ENCODE measurements around the gene IER2. TPM values are rescaled to one million over a fixed set of nuclear protein-coding genes. Genes with fewer than 3 reads are reported as not detected.

IER2 gene
- total RNA-seq, 1 donor from 2014 or later: 72.5 TPM

DNA sequence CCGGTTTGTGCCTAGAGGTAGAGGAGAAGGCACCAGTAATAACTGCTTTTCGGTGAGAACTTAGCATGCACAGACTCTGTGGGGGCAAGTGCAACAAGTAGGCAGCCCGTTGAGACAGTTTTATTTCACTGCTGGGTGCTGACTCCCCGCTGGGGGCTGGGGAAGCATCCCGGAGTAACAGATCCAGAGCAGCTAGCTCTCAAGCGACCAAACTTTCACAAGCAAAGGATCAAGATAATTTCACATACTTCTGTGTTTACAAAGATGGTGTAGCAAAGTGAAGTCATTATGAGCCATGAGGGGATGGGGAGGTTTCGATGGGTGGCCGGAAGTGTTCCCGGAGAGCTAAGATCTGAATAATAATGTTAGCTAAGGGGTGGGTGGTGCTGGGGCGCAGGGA is 29.4 kb upstream of the IER2 start:
- H3K4me1 Mint-ChIP-seq: peaks cover 33% of the 10 kb centered on the region

DNA sequence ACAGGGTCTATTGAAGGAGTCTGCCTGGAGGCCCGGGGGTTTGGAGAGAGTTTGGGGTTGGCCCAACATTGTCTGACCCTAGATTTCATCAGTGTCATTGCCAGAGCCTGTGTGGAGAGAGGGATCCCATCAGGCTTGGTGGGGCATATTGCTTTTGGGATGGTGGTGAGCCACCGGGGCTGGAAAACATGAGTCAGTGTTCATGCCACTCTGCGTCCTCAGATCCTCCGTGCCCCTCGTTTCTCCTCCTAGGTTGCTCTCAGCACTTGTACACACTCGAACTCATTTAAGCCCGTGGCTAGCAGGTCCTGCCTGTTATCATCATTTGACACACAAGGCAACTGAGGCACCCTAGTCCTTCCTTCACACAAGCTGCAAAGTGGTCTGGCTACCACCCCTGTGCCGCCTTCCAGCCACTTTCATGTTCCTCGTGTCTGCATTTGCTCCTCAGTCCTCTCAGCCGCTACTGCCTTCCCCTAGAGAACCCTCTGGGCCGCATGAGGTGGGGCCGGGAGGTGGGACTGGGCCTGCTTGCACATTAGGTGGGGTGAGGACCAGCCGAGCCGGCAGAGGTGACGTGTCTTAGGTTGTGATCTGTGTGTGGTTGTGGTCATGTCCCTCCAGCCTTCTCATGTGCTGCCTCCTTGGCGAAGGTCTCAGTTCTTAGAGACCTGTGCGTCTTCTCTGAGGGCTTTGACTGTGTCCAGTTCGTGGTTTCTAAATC is 28.5 kb upstream of the IER2 start:
- DNase-seq (ENCODE audit: low read depth, low spot score): no peak
- Mint-ChIP-seq H3K4me1 (peaks cover 27% of the 10 kb centered on the region), H3K27ac (ENCODE audit: unreplicated experiment) (no peak overlapping the region)

More for the DNA sequence above, 29.4 kb upstream of the IER2 start:
- H3K27ac Mint-ChIP-seq (ENCODE audit: unreplicated experiment): no peak overlapping the region
- TF ChIP-seq, protein P1, sequence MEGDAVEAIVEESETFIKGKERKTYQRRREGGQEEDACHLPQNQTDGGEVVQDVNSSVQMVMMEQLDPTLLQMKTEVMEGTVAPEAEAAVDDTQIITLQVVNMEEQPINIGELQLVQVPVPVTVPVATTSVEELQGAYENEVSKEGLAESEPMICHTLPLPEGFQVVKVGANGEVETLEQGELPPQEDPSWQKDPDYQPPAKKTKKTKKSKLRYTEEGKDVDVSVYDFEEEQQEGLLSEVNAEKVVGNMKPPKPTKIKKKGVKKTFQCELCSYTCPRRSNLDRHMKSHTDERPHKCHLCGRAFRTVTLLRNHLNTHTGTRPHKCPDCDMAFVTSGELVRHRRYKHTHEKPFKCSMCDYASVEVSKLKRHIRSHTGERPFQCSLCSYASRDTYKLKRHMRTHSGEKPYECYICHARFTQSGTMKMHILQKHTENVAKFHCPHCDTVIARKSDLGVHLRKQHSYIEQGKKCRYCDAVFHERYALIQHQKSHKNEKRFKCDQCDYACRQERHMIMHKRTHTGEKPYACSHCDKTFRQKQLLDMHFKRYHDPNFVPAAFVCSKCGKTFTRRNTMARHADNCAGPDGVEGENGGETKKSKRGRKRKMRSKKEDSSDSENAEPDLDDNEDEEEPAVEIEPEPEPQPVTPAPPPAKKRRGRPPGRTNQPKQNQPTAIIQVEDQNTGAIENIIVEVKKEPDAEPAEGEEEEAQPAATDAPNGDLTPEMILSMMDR (conservative IDR thresholded peaks at IDR 0.05): no peak
- DNase-seq (ENCODE audit: low read depth, low spot score): no peak
- peaks cover 2% of the 10 kb centered on the region for H3K27me3 Mint-ChIP-seq (ENCODE audit: low read depth)
- H3K4me3 Mint-ChIP-seq: peak overlapping the region; percentile 90
- H3K9me3 Mint-ChIP-seq: no peaks in the 10 kb centered on the region
- no peaks in the 10 kb centered on the region for H3K36me3 Mint-ChIP-seq (ENCODE audit: low read depth)

DNA sequence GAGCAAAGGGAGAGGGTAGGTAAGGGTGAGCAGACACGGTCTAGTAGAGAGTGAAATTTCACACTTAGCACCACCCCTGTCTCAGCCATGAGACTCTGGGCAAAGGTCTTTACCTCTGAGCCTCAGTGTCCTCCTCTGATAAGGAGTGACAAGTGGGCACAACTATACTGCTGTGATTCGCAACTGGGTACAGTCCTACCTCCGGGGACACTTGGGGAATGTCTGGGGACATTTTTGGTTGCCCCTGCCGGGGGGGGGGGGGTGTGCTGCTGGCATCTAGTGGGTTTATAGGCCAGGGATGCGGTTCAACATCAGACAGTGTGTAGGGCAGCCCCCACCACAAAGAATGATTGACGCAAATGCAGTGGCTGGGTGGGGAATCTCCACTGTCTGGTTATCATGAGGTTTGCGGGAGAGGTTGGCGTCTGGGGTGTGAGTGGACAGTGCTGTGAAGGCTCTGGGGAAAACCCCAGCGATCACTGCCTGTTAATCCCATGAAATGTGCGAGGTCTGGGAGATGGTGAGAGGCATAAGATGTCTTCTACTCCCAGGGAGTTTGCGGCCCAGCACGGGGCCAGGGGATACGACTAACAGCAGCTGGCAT is 27.8 kb upstream of the IER2 start:
- TF ChIP-seq, protein P1 (conservative IDR thresholded peaks at IDR 0.05): no peak
- no peaks in the 10 kb centered on the region for H3K27me3 Mint-ChIP-seq (ENCODE audit: low read depth)
- no peak for DNase-seq (ENCODE audit: low read depth, low spot score)
- H3K4me3 Mint-ChIP-seq: peak overlapping the region; percentile 79
- H3K9me3 Mint-ChIP-seq: no peaks in the 10 kb centered on the region
- H3K36me3 Mint-ChIP-seq (ENCODE audit: low read depth): no peaks in the 10 kb centered on the region
- peaks cover 21% of the 10 kb centered on the region for H3K4me1 Mint-ChIP-seq
- no peak overlapping the region for H3K27ac Mint-ChIP-seq (ENCODE audit: unreplicated experiment)

More for the DNA sequence above, 28.5 kb upstream of the IER2 start:
- H3K4me3 Mint-ChIP-seq: peak overlapping the region; percentile 90
- H3K27me3 Mint-ChIP-seq (ENCODE audit: low read depth): peaks cover under 1% of the 10 kb centered on the region
- H3K9me3 Mint-ChIP-seq: no peaks in the 10 kb centered on the region
- TF ChIP-seq, protein P1 (conservative IDR thresholded peaks at IDR 0.05): no peak
- H3K36me3 Mint-ChIP-seq (ENCODE audit: low read depth): no peaks in the 10 kb centered on the region

DNA sequence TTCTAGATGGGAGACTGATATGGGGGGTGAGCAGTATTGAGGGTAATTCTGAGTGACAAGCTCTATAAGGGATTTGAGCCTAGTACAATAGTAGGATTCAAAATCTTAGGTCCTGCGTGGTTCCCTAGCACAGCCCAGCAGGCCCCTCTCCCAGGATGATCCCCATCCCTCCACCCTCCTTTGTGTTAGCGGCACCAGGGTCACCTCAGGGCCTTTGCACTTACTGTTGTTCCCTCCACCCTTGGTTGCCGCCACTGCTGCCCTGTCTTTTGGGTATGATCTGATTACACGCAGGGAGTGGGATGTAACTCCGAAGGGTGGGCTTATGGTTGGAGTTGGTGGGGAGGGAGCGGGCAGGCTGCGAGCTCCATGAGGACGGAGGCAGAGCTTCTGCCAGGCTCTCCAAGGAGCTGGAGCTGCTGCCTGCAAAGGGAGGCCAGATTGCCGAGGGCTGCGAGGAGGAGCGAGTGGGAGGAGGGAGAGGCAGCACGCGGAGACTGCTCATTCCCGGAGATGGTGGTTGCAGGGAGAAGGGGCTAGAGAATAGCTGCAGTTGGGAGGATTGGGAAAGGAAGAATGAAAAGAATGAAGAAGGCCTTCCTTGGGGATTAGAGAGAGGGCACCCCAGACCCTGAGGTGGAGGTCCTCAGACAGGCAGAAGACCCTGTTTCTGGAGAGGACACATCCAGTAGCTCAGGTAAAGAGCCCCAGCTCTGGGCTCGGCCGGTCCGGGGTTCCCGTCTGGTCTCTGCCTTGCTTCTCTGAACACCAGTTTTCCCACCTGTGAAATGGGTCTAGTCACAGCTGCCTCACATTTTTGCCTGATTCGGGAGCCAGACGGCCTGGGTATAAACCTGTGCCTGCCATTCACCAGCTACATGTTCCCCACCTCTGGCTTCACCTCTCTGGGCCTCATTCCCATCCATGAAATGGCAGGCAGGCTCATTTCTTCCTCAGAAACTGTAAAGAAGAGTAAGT is 26.9 kb upstream of the IER2 start:
- H3K9me3 Mint-ChIP-seq: no peaks in the 10 kb centered on the region
- no peaks in the 10 kb centered on the region for H3K27me3 Mint-ChIP-seq (ENCODE audit: low read depth)
- peak overlapping the region; percentile 77 for H3K4me3 Mint-ChIP-seq
- TF ChIP-seq, protein P1 (conservative IDR thresholded peaks at IDR 0.05): no peak
- H3K27ac Mint-ChIP-seq (ENCODE audit: unreplicated experiment): no peak overlapping the region
- DNase-seq (ENCODE audit: low read depth, low spot score): no peak
- peaks cover 24% of the 10 kb centered on the region for H3K4me1 Mint-ChIP-seq
- H3K36me3 Mint-ChIP-seq (ENCODE audit: low read depth): no peaks in the 10 kb centered on the region

DNA sequence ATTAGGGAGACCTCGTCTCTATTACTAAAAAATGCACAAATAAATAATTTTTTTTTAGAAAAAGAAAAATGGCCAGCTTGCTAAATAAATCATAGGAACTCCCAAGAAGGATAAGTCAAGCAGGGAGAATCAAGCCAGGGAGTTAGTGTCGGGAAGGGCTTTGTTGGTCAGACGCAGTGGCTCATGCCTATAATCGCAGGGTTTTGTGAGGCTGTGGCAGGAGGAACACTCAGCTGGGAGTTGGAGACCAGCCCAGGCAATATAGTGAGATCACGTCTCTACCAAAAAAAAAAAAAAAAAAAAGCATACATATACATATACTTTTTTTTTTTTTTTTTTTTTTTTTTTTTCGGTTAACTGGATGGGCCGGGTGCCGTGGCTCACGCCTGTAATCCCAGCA is 23.2 kb upstream of the IER2 start:
- Mint-ChIP-seq H3K9me3 (no peaks in the 10 kb centered on the region), H3K27ac (ENCODE audit: unreplicated experiment) (no peak overlapping the region), H3K27me3 (ENCODE audit: low read depth) (no peaks in the 10 kb centered on the region), H3K36me3 (ENCODE audit: low read depth) (no peaks in the 10 kb centered on the region), H3K4me3 (no peak overlapping the region), H3K4me1 (peaks cover 18% of the 10 kb centered on the region)
- no peak for DNase-seq (ENCODE audit: low read depth, low spot score)
- TF ChIP-seq, protein P1 (conservative IDR thresholded peaks at IDR 0.05): no peak

Measured in neural crest cell (in vitro differentiated cells).